Posterior cingulate gyrus (tissue), 11 donors: ENCODE measurements around the gene CAMTA2.

Experiments used
- DNase-seq, 10 donors: peaks; one replicate each; pipeline versions ENCODE4 v3.0.0 to v3.0.0-alpha.2; 2020 to 2021; ENCODE audit warnings: mixed read lengths in 3 of 10
- intact Hi-C: fragments of 100-400 bp; cut with DNase I; formaldehyde crosslinking; loops from one replicate; pipeline ENCODE4 v1.15.1; 2023

Gene CAMTA2

DNA sequence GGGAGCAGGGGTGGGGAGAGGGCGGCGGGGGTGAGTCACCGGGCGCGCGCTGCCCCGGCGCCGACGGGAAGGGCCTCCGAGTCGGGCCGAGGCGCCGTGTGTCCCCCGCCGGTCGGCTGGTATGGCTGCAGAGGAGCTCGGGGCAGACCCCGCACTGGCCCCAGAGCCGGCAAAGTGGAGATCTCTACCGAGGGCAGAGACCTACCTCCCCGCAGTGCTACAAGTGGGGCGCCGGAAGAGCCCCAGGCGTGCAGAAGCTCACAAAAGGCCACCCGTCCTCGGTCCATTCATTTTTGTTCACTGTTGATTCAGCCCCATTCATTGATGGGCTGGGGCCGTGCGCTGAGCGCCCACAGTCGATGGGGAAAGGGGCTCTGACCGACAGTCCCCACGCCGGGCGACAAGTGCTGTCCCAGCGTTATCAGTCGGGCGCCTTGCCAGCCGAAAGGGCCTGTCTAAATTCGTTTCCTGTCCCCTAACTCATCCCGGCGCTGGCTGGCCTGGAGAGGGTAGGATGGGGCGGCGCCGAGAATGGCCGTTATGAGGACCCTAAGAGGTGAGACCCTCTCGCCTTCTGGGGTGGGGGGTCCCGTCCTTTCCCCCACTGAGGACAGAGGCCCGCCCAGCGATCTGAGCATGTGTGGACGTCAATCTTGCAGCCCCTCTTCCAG is 37.3 kb downstream of the CAMTA2 start:
- intact Hi-C loops = no loop called here

GRCh38 chr17:4949321-4950074 is 38.0 kb downstream of the CAMTA2 start:
- peak in 2 of 10 donors; percentile 34 to 86 for DNase-seq
- intact Hi-C loops = loop anchor here (5.0 kb wide), 1 partner anchor 38 kb away; the partner anchor contains the start of gene CAMTA2

More for the DNA sequence above, 37.3 kb downstream of the CAMTA2 start:
- peak in 3 of 10 donors; percentile 19 to 87 (median 64) for DNase-seq

DNA sequence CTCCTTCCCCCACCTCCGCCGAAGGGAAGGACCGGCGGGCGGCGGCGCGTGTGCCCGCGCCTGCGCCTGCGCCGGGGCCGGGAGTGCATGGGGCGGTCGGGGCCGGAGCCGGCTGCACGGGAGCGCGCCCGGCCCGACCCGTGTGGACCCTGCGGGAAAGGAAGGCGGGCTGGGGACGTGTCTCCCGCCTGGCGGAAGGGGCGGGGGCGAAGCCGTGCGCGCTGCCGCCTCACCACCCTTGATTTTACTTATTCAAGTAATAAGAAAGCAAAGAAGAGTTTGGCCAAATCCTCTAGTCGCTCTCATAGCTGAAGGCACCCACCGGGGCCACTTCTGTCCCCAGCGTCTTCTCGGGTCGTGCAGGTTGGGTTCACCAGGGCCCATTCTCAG is 38.5 kb downstream of the CAMTA2 start:
- peak; percentile 55 to 96 (median 69) for DNase-seq
- intact Hi-C loops = loop anchor here (1.0 to 5.0 kb wide), 2 partner anchors 18 to 38 kb away; partner anchors contain the start of genes CAMTA2 and SPAG7

DNA sequence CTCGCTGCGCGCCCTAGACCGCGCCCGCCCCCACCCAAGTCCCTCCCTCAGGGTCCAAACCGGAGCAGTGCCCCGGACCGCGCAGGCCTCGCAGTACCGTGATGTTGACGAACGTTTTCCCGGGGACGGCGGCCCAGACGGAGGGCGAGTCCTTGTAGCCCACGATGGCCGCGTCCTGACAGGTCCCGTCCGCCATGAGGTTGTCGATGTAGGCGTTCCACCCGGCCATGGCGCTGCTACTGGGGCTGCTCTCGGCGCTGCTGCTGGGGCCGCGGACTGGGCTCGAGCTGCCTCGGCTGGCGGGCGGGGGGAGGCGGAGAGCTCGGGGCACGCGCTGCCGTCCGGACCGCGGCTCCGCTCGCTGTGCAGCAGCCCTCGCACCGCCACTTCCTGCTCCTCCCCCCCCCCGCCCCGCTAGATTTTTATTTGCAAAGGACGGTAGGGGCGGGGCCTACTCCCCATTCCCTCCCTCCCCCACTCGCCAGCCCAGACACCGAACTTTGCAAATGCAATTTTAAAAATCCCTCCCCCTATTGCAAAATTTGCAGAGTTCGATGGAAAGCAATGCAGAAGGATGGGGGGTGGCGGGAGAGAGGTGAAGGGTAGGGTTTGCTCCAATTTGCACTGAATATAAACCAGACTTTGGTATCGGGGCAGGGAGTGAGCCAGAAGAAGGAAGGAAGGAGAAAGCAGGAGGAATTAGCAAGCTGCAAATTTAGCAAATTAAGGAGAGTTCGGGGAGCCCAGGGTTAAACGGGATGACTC is 39.1 kb downstream of the CAMTA2 start, which contains the start of gene PFN1:
TSS of gene PFN1 (minus strand) at position 365 of the 765 bp plus-strand sequence. CDS start at position 229, 136 bp downstream.
- intact Hi-C loops = loop anchor here (1.0 to 5.0 kb wide), 2 partner anchors 19 to 39 kb away; partner anchors contain the start of genes CAMTA2 and SPAG7
- peak; percentile 63 to 96 (median 80) for DNase-seq

GRCh38 chr17:4947411-4948165 is 39.9 kb downstream of the CAMTA2 start:
- intact Hi-C loops = loop anchor here (1.0 to 5.0 kb wide), 2 partner anchors 20 to 40 kb away; partner anchors contain the start of genes CAMTA2 and SPAG7
- DNase-seq = peak in 6 of 10 donors; percentile 31 to 90 (median 44)

DNA sequence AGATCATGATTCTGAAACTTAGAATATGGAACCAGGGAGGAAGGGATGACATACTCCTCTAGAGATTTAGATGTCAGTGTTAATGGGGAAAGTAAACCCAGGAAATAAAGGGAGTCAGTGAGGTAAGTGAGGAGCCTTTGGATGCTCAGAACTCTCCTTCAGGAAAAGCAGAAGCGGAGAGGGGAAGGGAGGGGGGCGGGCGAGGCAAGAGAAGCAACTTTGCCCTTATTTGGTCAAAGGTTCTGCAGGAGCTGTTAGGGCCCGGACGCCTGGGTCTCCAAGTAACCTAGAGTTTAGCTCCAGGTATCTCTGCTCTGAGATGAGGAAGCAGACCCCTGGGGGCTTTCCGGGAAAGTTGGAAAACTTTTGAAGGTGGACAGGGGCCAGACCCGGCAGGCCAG is 40.5 kb downstream of the CAMTA2 start:
- intact Hi-C loops = loop anchor here (5.0 kb wide), 1 partner anchor 40 kb away; the partner anchor contains the start of gene CAMTA2

DNA sequence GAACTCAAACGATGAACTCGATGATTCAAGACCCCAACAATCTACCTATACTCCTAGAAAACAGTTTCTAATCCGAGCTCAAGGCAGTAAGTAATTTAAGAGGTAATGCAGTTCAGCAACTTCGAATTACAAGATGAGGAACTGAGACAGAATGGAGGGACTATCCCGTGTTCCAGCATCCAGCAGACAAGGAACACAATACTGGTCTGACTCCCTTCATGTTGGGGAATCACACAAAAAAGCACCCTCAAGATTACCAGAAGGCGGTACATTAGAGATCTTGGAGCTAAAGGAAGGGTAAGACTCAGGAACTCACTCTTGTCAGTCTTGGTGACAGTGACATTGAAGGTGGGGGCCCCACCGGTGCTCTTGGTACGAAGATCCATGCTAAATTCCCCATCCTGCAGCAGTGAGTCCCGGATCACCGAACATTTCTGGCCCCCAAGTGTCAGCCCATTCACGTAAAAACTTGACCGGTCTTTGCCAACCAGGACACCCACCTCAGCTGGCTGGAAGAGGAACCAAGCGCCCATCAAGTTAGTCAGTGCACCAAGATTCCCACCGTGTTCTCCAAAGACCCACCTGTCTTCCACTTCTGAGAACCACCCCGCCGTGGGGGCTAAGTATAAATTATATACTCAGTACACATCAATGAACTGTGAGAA is 41.0 kb downstream of the CAMTA2 start:
- intact Hi-C loops = loop anchor here (5.0 kb wide), 1 partner anchor 41 kb away; the partner anchor contains the start of gene CAMTA2
- no peak for DNase-seq

More for the DNA sequence above, 40.5 kb downstream of the CAMTA2 start:
- DNase-seq = peak in 1 of 10 donors; percentile 39

DNA sequence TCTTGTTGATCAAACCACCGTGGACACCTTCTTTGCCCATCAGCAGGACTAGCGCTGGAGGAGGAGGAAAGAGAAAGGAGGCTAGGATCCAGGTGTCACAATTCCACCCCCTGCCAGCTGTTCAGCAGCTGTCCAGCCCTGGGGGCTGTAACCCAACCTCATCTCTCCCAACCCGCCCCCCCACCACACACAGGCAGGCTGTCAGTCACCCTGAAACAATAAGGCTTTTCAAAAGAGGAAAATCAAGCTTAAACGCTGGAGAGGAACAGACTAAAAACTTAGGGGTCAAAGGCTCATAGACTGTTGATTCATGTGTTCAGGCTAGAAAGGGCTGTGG is 41.6 kb downstream of the CAMTA2 start:
- intact Hi-C loops = loop anchor here (5.0 kb wide), 1 partner anchor 41 kb away; the partner anchor contains the start of gene CAMTA2

DNA sequence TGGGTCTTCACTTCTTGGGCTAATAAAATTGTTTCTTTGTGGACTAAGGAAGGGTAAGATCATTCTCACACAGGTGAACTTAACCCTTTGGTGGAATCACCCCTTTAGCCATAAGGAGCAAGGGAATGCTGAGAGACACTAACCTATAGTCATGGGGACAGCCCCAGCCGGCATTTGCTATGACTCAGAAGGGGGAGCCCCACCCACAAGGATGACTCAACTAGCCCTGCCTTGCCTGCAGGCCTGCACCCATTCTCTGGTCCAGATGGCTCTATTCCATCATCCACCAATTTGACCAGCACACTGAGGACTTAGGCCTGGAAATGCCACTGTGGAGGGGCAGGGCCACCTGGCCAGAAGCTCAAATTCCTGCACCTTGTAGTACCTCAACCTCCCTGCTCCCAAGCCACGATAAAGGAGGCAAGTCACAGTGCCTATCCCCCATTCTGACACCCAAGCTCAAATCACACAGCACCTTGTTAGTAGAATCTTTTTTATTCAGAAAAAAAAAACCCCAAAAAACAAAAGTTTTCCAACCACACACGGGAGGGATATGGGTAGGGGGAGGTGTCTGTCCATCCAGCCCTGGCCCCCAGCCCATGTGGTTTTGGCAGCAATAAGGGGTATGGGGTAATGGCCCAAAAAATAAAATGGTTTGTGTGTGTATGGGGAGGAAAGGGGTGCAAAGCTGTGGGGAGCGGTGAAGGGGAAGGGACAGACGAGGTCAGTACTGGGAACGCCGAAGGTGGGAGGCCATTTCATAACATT is 42.1 kb downstream of the CAMTA2 start:
- intact Hi-C loops = loop anchor here (5.0 kb wide), 1 partner anchor 42 kb away; the partner anchor contains the start of gene CAMTA2
- peak in 7 of 10 donors; percentile 26 to 92 (median 74) for DNase-seq

More for the DNA sequence above, 41.6 kb downstream of the CAMTA2 start:
- DNase-seq = no peak

DNA sequence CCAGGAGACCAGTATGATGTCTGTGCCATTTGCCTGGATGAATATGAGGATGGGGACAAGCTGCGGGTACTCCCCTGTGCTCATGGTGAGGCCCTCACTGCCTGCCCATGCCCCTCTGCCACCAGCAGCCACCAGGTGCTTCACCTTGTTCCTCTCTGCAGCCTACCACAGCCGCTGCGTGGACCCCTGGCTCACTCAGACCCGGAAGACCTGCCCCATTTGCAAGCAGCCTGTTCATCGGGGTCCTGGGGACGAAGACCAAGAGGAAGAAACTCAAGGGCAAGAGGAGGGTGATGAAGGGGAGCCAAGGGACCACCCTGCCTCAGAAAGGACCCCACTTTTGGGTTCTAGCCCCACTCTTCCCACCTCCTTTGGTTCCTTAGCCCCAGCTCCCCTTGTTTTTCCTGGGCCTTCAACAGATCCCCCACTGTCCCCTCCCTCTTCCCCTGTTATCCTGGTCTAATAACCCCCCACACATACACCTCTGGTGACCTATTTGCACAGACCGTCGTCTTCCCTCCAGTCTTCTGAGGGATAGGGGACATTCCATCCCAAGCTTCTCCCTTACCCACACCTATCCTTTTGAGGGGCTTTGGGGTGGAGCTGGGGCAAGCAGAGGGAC is 42.8 kb downstream of the CAMTA2 start:
- intact Hi-C loops = loop anchor here (5.0 kb wide), 1 partner anchor 43 kb away; the partner anchor contains the start of gene CAMTA2
- DNase-seq = peak in 2 of 10 donors; percentile 44 to 74

GRCh38 chr17:4944163-4944553 is 43.3 kb downstream of the CAMTA2 start:
- peak in 1 of 10 donors; percentile 1 for DNase-seq
- intact Hi-C loops = no loop called here

DNA sequence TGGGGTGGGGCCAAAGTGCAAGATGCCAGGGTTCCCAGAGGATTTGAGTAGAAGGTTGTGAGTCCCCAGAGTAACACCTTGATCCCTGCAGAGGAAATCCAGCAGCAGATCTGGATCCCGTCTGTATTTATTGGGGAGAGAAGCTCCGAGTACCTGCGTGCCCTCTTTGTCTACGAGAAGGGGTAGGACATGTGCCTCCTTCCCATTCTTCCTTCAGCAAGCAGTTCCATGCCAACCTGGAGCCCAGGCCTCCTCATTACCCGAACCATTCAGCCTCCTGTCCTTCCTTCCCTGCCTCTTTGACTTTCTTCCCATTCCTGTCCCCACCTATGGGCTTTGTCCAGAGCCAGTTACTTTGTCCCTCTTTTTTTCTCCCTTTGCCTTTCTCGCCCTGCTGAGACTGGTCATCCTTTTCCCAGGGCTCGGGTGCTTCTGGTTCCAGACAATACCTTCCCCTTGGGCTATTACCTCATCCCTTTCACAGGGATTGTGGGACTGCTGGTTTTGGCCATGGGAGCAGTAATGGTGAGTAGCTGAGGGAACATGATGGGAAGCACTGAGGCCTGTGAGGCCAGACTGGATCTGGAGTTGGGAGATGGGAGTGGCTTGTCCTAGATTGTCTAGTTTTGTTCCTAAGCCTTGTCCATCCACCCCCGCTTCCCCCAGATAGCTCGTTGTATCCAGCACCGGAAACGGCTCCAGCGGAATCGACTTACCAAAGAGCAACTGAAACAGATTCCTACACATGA is 44.5 kb downstream of the CAMTA2 start:
- DNase-seq = peak in 3 of 10 donors; percentile 2 to 41 (median 12)
- intact Hi-C loops = no loop called here

DNA sequence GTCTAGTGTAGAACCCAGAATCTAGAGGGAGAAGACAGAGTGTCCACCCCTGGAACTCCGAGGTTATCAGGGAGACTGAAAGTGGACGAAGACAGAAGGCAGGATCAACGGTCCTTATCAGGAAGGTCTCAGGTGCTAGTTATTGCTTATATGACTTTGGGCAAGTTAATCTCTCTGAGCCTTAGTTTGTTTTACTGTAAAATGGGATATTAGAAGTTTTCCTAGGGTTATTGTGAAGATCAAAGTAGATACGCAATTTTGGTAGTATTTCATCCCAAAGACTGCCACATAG is 46.2 kb downstream of the CAMTA2 start:
- intact Hi-C loops = loop anchor here (2.0 kb wide), 1 partner anchor 26 kb away; the partner anchor contains the start of gene SPAG7
- no peak for DNase-seq

- intact Hi-C loops = loop anchor here (2.0 kb wide), 1 partner anchor 26 kb away; the partner anchor contains the start of gene SPAG7
- peak in 9 of 10 donors; percentile 72 to 96 (median 82) for DNase-seq
These were observed 46.7 kb downstream of the CAMTA2 start for GRCh38 chr17:4940555-4941318.

GRCh38 chr17:4939796-4940554 is 47.5 kb downstream of the CAMTA2 start, which contains the start of the genes RNF167 and SLC25A11:
Gene RNF167, plus strand, starts transcription at chr17:4940268. Its CDS starts 642 bp downstream, at chr17:4940910.
Gene SLC25A11, minus strand, starts transcription at chr17:4940046. Its CDS starts 136 bp downstream, at chr17:4939910.
- peak; percentile 90 to 99 (median 94) for DNase-seq
- intact Hi-C loops = loop anchor here (2.0 kb wide), 1 partner anchor 27 kb away; the partner anchor contains the start of gene SPAG7
